Mesendoderm (in vitro differentiated cells): ENCODE results near the gene HDAC4.

ENCODE experiments used
- DNase-seq: peaks from one replicate; pipeline ENCODE4 v3.0.0; 2013
- H2AK5ac ChIP-seq: 2 replicates; pipeline ENCODE4 v1.6.1; 2013; ENCODE audit warnings: low read length, inconsistent platforms
- H2BK120ac ChIP-seq: 2 replicates; pipeline ENCODE4 v1.6.1; 2013; ENCODE audit warnings: low read depth, mild to moderate bottlenecking, low read length, moderate library complexity, mixed read lengths
- H2BK15ac ChIP-seq: replicated peaks from 2 replicates; pipeline ENCODE4 v1.6.1; 2013; ENCODE audit warnings: low read depth, mild to moderate bottlenecking, moderate library complexity
- H2BK5ac ChIP-seq: 2 replicates; pipeline ENCODE4 v1.6.1; 2013; ENCODE audit warnings: low read length, inconsistent platforms
- H3K18ac ChIP-seq: 2 replicates; pipeline ENCODE4 v1.6.1; 2013; ENCODE audit warnings: mild to moderate bottlenecking, low read length, mixed read lengths
- H3K23ac ChIP-seq: one replicate; pipeline ENCODE4 v1.6.1; 2013; ENCODE audit warnings: low read length
- H3K27ac ChIP-seq: 2 replicates; pipeline ENCODE4 v1.5.1; 2013; ENCODE audit warnings: low read depth, mild to moderate bottlenecking, inconsistent platforms, low read length, moderate library complexity
- H3K27me3 ChIP-seq: 2 replicates; pipeline ENCODE4 v1.6.1; 2013; ENCODE audit warnings: low read length, control low read depth, mild to moderate bottlenecking, inconsistent platforms; ENCODE audit not compliant: insufficient read depth, poor library complexity
- H3K36me3 ChIP-seq: 2 replicates; pipeline ENCODE4 v1.6.1; 2013; ENCODE audit warnings: low read length, inconsistent platforms; ENCODE audit not compliant: control insufficient read depth, insufficient read depth
- H3K4ac ChIP-seq: one replicate; pipeline ENCODE4 v1.6.1; 2013; ENCODE audit warnings: low read depth, mild to moderate bottlenecking, low read length, moderate library complexity
- H3K4me1 ChIP-seq: 2 replicates; pipeline ENCODE4 v1.6.1; 2013; ENCODE audit warnings: low read depth, low read length, inconsistent platforms; ENCODE audit not compliant: control insufficient read depth
- H3K4me2 ChIP-seq: 2 replicates; pipeline ENCODE4 v1.6.1; 2013; ENCODE audit warnings: low read length
- H3K4me3 ChIP-seq: 2 replicates; pipeline ENCODE4 v1.5.1; 2013; ENCODE audit warnings: mild to moderate bottlenecking, low read length
- H3K56ac ChIP-seq: one replicate; pipeline ENCODE4 v1.6.1; 2013; ENCODE audit warnings: low read length
- H3K79me1 ChIP-seq: 2 replicates; pipeline ENCODE4 v1.6.1; 2013; ENCODE audit warnings: low read length, inconsistent platforms
- H3K79me2 ChIP-seq: 2 replicates; pipeline ENCODE4 v1.6.1; 2013; ENCODE audit warnings: mild to moderate bottlenecking, low read length; ENCODE audit not compliant: control insufficient read depth, insufficient read depth
- H3K9ac ChIP-seq: 2 replicates; pipeline ENCODE4 v1.6.1; 2013; ENCODE audit warnings: low read length, inconsistent platforms
- H4K5ac ChIP-seq: one replicate; pipeline ENCODE4 v1.6.1; 2013; ENCODE audit warnings: low read length
- H4K8ac ChIP-seq: one replicate; pipeline ENCODE4 v1.6.1; 2013; ENCODE audit warnings: low read depth, mild to moderate bottlenecking, control low read depth, low read length, moderate library complexity
- WGBS: extraction: QIAGEN DNeasy Blood & Tissue Kit; methylation state at CpG from one replicate; pipeline ENCODE4 v1.1.7; 2013; ENCODE audit warnings: low lambda C conversion rate, missing lambda C conversion rate; ENCODE audit not compliant: insufficient coverage; ENCODE audit errors: extremely low coverage; 5-methylcytosine and 5-hydroxymethylcytosine counted together

The HDAC4 gene

GRCh38 chr2:239096676-239097427 is 304.0 kb downstream of the HDAC4 start:
- Histone ChIP-seq H3K27ac (no peak overlapping the region), H3K9ac (no peak overlapping the region), H3K4me3 (no peak overlapping the region), H2BK120ac (no peak overlapping the region), H2BK5ac (no peak overlapping the region), H3K36me3 (no peaks in the 10 kb centered on the region), H3K4ac (no peak overlapping the region), H3K79me1 (no peaks in the 10 kb centered on the region), H3K27me3 (no peaks in the 10 kb centered on the region), H2AK5ac (no peak overlapping the region), H4K5ac (no peak overlapping the region), H3K56ac (no peak overlapping the region), H3K79me2 (no peaks in the 10 kb centered on the region), H3K4me2 (no peak overlapping the region), H4K8ac (no peak overlapping the region), H2BK15ac (no peak overlapping the region), H3K4me1 (no peaks in the 10 kb centered on the region), H3K23ac (no peak overlapping the region), H3K18ac (no peak overlapping the region)
- no CpG with 5 or more reads among the region's 28 CpGs for WGBS
- DNase-seq: no peak

- Histone ChIP-seq H2BK15ac (no peak overlapping the region), H3K27ac (no peak overlapping the region), H4K8ac (no peak overlapping the region), H3K56ac (no peak overlapping the region), H3K18ac (no peak overlapping the region), H3K23ac (no peak overlapping the region), H3K36me3 (no peaks in the 10 kb centered on the region), H3K79me2 (no peaks in the 10 kb centered on the region), H2BK120ac (no peak overlapping the region), H3K4me3 (no peak overlapping the region), H2BK5ac (no peak overlapping the region), H3K4me1 (no peaks in the 10 kb centered on the region), H3K79me1 (no peaks in the 10 kb centered on the region), H4K5ac (no peak overlapping the region), H3K4me2 (no peak overlapping the region), H2AK5ac (no peak overlapping the region), H3K4ac (no peak overlapping the region), H3K27me3 (no peaks in the 10 kb centered on the region), H3K9ac (no peak overlapping the region)
- no CpG with 5 or more reads among the region's 20 CpGs for WGBS
- no peak for DNase-seq
These were observed 305.2 kb downstream of the HDAC4 start for GRCh38 chr2:239095460-239096081.

- Histone ChIP-seq H3K4ac (no peak overlapping the region), H2BK5ac (no peak overlapping the region), H3K9ac (no peak overlapping the region), H3K56ac (no peak overlapping the region), H4K5ac (no peak overlapping the region), H3K36me3 (no peaks in the 10 kb centered on the region), H3K23ac (no peak overlapping the region), H3K79me2 (no peaks in the 10 kb centered on the region), H3K27ac (no peak overlapping the region), H3K4me2 (no peak overlapping the region), H4K8ac (no peak overlapping the region), H3K4me3 (no peak overlapping the region), H3K4me1 (no peaks in the 10 kb centered on the region), H2AK5ac (no peak overlapping the region), H3K79me1 (no peaks in the 10 kb centered on the region), H3K27me3 (no peaks in the 10 kb centered on the region), H3K18ac (no peak overlapping the region), H2BK120ac (no peak overlapping the region), H2BK15ac (no peak overlapping the region)
- DNase-seq: no peak
- no CpG with 5 or more reads among the region's 17 CpGs for WGBS
These were observed 306.0 kb downstream of the HDAC4 start for GRCh38 chr2:239094867-239095266.

GRCh38 chr2:239093952-239094351 is 306.9 kb downstream of the HDAC4 start:
- Histone ChIP-seq H4K8ac (no peak overlapping the region), H3K27ac (no peak overlapping the region), H3K36me3 (no peaks in the 10 kb centered on the region)

GRCh38 chr2:239093542-239093941 is 307.3 kb downstream of the HDAC4 start:
- Histone ChIP-seq H2BK15ac (no peak overlapping the region), H3K4me3 (no peak overlapping the region), H3K36me3 (no peaks in the 10 kb centered on the region), H2BK120ac (no peak overlapping the region), H2BK5ac (no peak overlapping the region), H4K8ac (no peak overlapping the region), H4K5ac (no peak overlapping the region), H3K27me3 (no peaks in the 10 kb centered on the region), H3K79me1 (no peaks in the 10 kb centered on the region), H3K18ac (no peak overlapping the region), H3K9ac (no peak overlapping the region), H3K4me2 (no peak overlapping the region), H3K4ac (no peak overlapping the region), H3K4me1 (no peaks in the 10 kb centered on the region), H3K23ac (no peak overlapping the region), H3K56ac (no peak overlapping the region), H3K79me2 (no peaks in the 10 kb centered on the region), H2AK5ac (no peak overlapping the region), H3K27ac (no peak overlapping the region)
- no CpG with 5 or more reads among the region's 7 CpGs for WGBS
- no peak for DNase-seq

More at GRCh38 chr2:239093952-239094351, 306.9 kb downstream of the HDAC4 start:
- H3K4ac ChIP-seq: no peak overlapping the region
- no peak overlapping the region for H3K56ac ChIP-seq
- H3K23ac ChIP-seq: no peak overlapping the region
- no peak overlapping the region for H4K5ac ChIP-seq
- no peak overlapping the region for H2BK5ac ChIP-seq
- no peak overlapping the region for H2BK120ac ChIP-seq
- no peaks in the 10 kb centered on the region for H3K79me2 ChIP-seq
- H3K4me3 ChIP-seq: no peak overlapping the region
- no peak overlapping the region for H2AK5ac ChIP-seq
- no peak overlapping the region for H3K18ac ChIP-seq
- no peak overlapping the region for H2BK15ac ChIP-seq
- H3K9ac ChIP-seq: no peak overlapping the region
- H3K27me3 ChIP-seq: no peaks in the 10 kb centered on the region
- WGBS: no CpG with 5 or more reads among the region's 17 CpGs
- no peaks in the 10 kb centered on the region for H3K4me1 ChIP-seq
- DNase-seq: no peak
- H3K79me1 ChIP-seq: no peaks in the 10 kb centered on the region
- H3K4me2 ChIP-seq: no peak overlapping the region
